Endothelial cell (in vitro differentiated cells): ENCODE measurements around the gene LZTS3. TPM values are rescaled to one million over a fixed set of nuclear protein-coding genes. Genes with fewer than 3 reads are reported as not detected.
A peak's percentile ranks its signal among the peaks of the same experiment; 100 is the strongest.

ENCODE experiments used
- DNase-seq: peaks from one replicate; pipeline ENCODE4 v3.0.0; 2021; ENCODE audit warnings: low spot score
- H3K27ac Mint-ChIP-seq: one replicate; pipeline ENCODE4 v1.8.0; 2021; ENCODE audit warnings: mixed read lengths, inconsistent platforms; ENCODE audit not compliant: unreplicated experiment
- H3K27me3 Mint-ChIP-seq: one replicate; pipeline ENCODE4 v1.8.0; 2021; ENCODE audit warnings: mild to moderate bottlenecking, moderate library complexity, mixed read lengths, inconsistent platforms; ENCODE audit not compliant: unreplicated experiment
- H3K36me3 Mint-ChIP-seq: one replicate; pipeline ENCODE4 v1.8.0; 2021; ENCODE audit warnings: mild to moderate bottlenecking, low read depth, mixed read lengths, inconsistent platforms; ENCODE audit not compliant: unreplicated experiment
- H3K4me1 Mint-ChIP-seq: one replicate; pipeline ENCODE4 v1.8.0; 2021; ENCODE audit warnings: mild to moderate bottlenecking, mixed read lengths, inconsistent platforms; ENCODE audit not compliant: unreplicated experiment
- H3K4me3 Mint-ChIP-seq: one replicate; pipeline ENCODE4 v1.8.0; 2021; ENCODE audit warnings: mild to moderate bottlenecking, mixed read lengths, inconsistent platforms; ENCODE audit not compliant: unreplicated experiment
- H3K9me3 Mint-ChIP-seq: one replicate; pipeline ENCODE4 v1.8.0; 2021; ENCODE audit warnings: mixed read lengths, inconsistent platforms; ENCODE audit not compliant: unreplicated experiment
- total RNA-seq: library from RNA; stranded (reverse); fragmentation: NEBNext Ultra II Directional; extraction: Animal tissue kit (Norgen Biotek cat#: 25700); gene quantifications from one replicate; pipeline ENCODE4 v1.2.1, GENCODE V29; 2021; ENCODE audit not compliant: unreplicated experiment
- TF ChIP-seq, protein P1 (sequence below): fragments of 200-600 bp; sonication (generic); IDR thresholded peaks from one replicate; pipeline ENCODE4 v1.5.0; 2021; ENCODE audit warnings: antibody characterized with exemption; ENCODE audit not compliant: unreplicated experiment

Gene LZTS3
- total RNA-seq, 1 donor from 2014 or later = 6.1 TPM

DNA sequence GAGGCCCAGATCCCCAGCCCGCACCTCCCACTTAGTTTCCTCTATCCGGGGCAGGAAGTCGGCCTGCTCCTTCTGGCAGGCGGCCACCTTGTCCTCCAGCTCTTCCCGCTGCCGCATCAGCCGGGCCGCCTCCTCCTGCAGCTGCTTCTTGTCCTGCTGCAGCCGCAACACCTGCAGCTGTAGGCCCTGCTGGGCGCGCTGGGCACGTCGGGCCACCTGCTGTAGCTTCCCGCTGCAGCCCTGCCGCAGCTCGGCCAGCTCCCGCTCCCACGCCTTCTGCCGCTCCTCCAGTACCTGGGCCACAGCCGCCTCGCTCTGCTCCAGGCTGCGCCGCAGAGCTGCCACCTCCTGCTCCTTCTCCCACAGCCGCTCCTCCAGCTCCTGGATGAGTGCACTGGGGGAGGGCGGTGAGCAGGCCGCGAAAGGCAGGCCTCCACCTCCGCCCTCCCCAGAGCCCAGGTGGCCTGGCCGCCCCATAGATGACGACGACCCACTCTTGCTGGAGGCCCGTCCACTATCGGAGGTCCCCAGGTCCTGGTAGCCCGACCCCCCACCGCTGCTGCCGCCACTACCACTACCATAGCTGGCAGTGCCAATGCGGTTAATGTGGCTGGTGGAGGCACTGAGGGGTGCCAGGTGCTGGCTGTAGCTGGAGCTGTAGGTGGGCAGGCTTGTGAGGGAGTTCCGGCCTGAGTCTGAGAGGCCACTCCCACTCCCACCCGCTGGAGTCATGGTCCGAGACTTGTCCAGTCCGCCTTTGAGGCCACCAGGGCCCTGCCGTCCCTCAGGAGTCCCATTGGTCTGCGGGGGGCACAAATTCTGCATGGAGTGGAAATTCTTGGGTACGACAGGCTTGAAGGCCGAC lies 7.6 kb downstream of the LZTS3 start:
- peaks cover 18% of the 10 kb centered on the region for H3K27me3 Mint-ChIP-seq
- peaks cover 8% of the 10 kb centered on the region for H3K4me1 Mint-ChIP-seq
- H3K27ac Mint-ChIP-seq = no peak overlapping the region
- no peak for DNase-seq
- TF ChIP-seq, protein P1, sequence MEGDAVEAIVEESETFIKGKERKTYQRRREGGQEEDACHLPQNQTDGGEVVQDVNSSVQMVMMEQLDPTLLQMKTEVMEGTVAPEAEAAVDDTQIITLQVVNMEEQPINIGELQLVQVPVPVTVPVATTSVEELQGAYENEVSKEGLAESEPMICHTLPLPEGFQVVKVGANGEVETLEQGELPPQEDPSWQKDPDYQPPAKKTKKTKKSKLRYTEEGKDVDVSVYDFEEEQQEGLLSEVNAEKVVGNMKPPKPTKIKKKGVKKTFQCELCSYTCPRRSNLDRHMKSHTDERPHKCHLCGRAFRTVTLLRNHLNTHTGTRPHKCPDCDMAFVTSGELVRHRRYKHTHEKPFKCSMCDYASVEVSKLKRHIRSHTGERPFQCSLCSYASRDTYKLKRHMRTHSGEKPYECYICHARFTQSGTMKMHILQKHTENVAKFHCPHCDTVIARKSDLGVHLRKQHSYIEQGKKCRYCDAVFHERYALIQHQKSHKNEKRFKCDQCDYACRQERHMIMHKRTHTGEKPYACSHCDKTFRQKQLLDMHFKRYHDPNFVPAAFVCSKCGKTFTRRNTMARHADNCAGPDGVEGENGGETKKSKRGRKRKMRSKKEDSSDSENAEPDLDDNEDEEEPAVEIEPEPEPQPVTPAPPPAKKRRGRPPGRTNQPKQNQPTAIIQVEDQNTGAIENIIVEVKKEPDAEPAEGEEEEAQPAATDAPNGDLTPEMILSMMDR = no peak
- H3K36me3 Mint-ChIP-seq = peaks cover 4% of the 10 kb centered on the region
- no peaks in the 10 kb centered on the region for H3K9me3 Mint-ChIP-seq
- no peak overlapping the region for H3K4me3 Mint-ChIP-seq

DNA sequence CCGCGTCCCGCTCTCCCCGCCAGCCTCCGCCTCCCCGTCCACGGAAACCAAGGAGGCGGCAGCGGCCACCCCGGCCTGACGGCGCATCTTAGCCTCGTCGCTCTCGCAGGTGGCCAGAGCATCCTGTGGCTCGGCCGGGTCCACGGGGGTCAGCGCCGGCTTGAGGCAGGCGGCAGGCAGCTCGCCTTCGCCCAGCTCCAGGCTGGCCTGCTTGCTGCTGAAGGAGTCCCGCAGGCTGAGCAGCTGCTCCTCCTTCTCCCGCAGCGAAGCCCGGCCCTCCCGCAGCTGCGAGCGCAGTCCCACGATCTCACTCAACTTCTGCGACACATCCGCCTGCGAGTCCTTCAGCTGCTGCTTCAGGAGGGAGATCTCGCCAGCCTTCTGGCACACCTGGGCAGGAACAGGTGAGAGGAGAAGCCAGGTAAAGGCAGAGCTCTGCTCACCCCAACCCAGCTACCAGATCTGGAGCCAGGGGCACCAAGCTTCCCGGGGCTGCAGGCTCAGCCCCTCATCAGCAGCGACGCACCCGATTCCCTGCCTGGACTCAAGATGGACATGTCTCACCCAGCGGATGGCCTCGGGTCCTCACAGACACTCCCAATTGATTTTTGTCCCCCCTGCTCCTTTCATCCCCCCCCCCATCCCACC lies 8.5 kb downstream of the LZTS3 start:
- Mint-ChIP-seq H3K27me3 (peaks cover 18% of the 10 kb centered on the region), H3K9me3 (no peaks in the 10 kb centered on the region), H3K27ac (no peak overlapping the region), H3K4me1 (peaks cover 8% of the 10 kb centered on the region), H3K36me3 (peaks cover 4% of the 10 kb centered on the region), H3K4me3 (no peak overlapping the region)
- TF ChIP-seq, protein P1 = no peak
- DNase-seq = no peak

DNA sequence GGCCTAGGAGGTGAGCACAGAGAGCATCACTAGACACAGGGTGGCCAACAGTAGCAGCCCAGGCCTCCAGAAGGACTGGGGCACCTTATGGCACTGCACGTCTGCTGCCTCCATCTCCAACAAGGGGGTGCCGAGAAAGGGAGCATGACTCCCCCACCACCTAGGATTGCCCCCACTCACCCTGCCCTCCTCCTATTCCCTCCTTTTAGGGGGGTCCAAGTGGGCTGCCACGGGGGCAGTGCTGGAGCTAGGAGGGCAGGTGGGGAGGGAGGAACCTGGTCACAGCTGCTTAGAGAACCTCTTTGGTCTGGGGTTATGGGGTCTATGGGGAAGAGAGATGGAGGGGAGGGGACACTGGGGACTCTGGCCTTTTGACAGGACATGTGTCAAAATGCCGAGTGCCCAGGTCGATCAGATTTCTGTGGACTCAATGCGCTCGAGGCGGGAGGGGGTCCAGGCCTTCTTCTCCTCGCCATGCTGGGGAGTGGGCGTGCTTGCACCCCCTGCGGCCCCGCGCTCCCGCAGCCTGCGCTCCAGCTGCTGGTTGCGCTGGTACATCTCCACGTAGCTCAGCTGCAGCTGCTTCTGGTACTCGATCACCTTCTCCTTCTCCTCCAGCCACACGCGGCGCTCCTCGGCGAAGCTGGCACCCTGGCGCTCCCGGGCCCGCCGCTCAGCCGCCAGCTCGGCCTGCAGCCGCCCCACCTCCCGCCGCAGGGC lies 9.1 kb downstream of the LZTS3 start:
- TF ChIP-seq, protein P1 = no peak
- Mint-ChIP-seq H3K9me3 (no peaks in the 10 kb centered on the region), H3K27ac (no peak overlapping the region), H3K27me3 (peaks cover 19% of the 10 kb centered on the region), H3K4me1 (peaks cover 11% of the 10 kb centered on the region), H3K4me3 (no peak overlapping the region), H3K36me3 (peaks cover 4% of the 10 kb centered on the region)
- no peak for DNase-seq

DNA sequence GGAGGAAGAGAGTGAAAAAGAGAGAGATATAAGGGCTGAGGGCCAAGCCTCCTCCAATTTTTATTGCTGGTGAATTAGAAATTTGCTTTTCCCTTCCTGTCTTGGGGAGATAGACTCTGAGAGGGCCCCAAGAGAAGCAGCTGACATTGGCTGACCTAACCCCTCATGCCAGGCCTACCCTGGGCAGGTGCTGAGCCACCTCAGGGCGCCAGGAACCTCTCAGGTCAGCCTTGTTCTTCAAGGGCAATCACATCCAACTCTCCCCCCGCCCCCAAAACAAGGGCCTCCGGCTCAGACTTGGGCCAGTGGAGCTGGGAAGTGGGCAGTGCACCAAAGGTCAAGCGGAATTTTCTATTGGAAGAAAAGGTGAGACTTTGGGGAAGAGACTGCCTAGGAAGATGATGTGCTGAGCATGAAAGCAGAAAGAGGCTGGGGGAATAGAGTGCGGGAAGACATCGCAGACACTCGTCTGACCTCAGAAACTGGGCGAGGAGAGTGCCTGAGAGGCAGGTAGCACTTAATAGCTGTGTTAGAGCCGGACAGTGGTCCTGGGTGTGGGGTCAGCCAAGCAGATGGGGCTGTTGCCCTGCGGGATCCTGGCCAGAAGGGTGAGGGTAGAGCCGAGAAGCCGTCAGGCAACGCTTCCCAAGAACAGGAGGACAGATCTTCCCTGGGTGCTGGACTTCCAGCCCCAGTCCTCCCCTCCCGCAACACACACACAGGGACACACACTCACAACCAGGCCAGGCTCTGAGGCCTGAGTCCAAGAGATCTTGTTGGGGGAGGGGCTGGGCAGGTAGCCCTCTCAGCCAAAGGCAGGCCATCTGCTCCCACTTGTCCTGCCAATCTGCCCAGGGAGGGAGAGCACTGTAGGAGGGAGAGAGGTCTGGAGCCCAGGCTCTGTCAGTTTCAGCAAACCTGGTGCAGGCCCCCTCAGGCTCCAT lies 10.0 kb downstream of the LZTS3 start:
- Mint-ChIP-seq H3K27ac (peak overlapping the region; percentile 24), H3K4me3 (peak overlapping the region; percentile 80), H3K4me1 (peaks cover 15% of the 10 kb centered on the region), H3K36me3 (peaks cover 4% of the 10 kb centered on the region), H3K9me3 (no peaks in the 10 kb centered on the region), H3K27me3 (peaks cover 14% of the 10 kb centered on the region)
- TF ChIP-seq, protein P1 = no peak
- no peak for DNase-seq
